IPS DF 4.7 (cell line): ENCODE data around the gene RUNX3.

ENCODE experiments used
- DNase-seq: peaks from one replicate; pipeline ENCODE4 v3.0.0-alpha.2; 2013; ENCODE audit warnings: low spot score; ENCODE audit errors: extremely low read depth

RUNX3 gene

DNA sequence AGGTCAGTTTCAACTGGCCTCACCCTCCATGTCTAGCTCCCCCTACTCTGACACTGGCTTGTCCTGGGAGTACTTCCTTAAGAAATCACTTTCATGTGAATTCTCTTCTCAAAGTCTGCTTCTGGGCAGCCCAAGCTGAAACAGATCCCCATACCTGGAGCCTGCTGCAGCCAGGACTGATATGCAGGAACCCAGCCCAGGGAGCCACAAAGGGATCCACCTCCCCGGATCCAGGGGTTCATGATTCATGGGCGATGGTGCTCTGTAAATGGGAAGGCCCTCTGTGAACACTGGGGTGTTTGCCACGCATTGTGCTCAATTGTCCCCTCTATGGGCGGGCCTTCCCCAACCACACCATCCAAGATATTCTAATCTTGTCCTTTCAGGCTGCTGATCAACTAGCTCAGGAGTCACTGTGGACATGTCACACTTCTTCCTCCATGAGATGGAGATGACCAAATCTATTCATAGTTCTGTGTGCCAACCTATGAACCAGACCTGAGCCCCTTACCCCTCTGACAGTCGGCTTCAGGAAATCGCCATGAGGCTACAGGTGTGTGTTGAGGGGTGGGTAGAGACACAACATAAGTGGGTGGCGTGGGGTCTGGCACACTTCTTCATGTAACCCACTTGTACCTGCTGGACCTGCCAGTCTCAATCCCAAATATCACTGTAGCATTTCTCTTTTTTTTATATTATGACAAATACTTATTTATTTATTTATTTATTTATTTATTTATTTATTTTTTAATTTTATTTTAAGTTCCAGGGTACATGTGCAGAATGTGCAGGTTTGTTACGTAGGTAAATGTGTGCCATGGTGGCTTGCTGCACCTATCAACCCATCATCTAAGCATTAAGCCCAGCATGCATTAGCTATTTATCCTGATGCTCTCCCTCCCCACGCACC lies 41.8 kb downstream of the RUNX3 start:
- no peak for DNase-seq

GRCh38 chr1:24886241-24886640 lies 43.8 kb downstream of the RUNX3 start:
- DNase-seq, result no peak

- DNase-seq, result no peak
Measured at GRCh38 chr1:24884751-24885150, 45.3 kb downstream of the RUNX3 start.

GRCh38 chr1:24881034-24881433 lies 49.0 kb downstream of the RUNX3 start:
- no peak for DNase-seq

GRCh38 chr1:24878775-24879742 lies 51.0 kb downstream of the RUNX3 start:
- DNase-seq, result no peak

GRCh38 chr1:24878045-24878444 lies 52.0 kb downstream of the RUNX3 start:
- no peak for DNase-seq

GRCh38 chr1:24875991-24876506 lies 54.0 kb downstream of the RUNX3 start:
- no peak for DNase-seq

GRCh38 chr1:24875257-24875656 lies 54.8 kb downstream of the RUNX3 start:
- no peak for DNase-seq

DNA sequence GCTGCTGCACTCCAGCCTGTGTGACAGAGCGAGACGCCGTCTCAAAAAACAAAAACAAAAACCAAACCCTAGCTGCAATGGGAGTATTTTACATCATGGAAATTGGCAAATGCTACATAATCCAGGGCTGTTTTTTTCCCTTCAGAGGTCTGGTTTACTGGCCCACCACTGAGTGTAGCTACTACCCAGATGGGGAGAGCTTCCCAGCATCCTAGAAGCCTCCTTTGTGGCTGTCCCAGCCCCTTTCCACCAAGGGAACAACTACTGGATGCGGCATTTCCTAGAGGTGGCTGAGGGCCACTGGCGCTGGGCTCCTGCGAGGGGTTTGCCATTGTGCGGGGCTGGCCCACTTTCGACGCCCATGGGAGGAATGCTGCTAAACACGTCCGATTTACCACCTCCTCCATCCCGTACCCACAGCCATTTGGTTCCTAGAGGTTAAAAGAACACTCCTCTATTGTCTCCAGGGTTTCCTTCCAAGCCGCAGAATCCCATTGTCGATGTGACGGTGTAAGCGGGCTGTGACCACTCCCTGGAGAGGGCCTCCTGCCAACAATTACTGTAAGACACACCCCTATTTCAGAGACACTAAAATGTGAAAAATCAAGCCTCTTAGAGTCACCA lies 55.4 kb downstream of the RUNX3 start:
- DNase-seq, result no peak

- no peak for DNase-seq
Measured at GRCh38 chr1:24874056-24874455, 56.0 kb downstream of the RUNX3 start.

DNA sequence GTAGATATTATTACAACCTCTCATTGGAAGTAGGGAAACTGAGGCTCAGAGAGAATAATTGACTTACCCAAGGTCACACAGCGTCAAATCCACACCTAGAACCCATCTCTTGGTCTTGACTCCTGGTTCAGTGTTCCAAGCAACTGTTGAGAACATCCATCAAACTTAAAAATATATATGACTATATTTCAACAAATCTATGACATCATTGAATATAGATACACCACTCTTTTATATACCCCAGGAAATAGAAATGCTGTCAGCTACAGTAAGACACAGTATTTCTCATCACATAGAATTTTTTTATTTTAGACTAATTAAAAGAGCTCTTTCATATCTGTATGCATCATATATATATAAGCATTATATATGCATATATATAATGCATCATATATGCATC lies 56.9 kb downstream of the RUNX3 start:
- no peak for DNase-seq

DNA sequence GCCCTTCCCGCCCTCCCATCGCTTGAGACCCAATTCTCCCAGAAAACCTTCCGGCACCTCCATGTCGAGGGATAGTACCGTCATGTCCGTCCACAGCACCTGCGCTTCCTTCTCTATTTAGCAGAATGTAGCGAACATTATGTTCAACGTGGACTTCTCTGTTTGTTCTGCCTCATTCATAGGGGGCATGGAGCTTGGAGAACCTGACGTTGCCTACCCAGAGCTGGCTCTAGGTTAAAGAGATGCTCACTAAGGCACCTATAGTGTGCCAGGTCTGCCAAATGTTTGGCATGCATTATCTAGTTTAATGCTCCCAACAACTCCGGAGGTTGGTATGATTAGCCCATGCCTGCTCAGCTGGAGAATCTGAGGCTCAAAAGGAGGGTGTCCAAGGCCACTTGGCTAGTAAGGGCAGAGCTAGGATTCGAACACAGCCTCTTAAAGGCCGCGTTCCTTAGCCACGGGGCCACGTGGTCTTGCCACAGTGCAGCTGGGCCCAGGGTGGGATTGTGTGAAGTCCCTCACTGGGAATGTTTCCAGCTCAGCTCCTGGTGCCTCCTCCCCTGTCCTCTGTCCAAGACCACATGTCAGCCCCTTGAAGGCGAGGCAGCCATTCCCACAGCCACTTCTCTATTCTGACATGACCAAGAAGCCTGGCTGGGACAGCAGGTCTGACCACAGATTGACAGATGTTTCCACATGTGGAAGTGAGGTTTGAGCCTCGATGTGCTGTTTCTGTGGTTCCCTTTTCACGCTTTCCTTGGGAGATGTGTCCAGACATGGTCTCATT lies 57.8 kb downstream of the RUNX3 start:
- DNase-seq, result no peak

- no peak for DNase-seq
Measured at GRCh38 chr1:24871306-24871901, 58.7 kb downstream of the RUNX3 start.

DNA sequence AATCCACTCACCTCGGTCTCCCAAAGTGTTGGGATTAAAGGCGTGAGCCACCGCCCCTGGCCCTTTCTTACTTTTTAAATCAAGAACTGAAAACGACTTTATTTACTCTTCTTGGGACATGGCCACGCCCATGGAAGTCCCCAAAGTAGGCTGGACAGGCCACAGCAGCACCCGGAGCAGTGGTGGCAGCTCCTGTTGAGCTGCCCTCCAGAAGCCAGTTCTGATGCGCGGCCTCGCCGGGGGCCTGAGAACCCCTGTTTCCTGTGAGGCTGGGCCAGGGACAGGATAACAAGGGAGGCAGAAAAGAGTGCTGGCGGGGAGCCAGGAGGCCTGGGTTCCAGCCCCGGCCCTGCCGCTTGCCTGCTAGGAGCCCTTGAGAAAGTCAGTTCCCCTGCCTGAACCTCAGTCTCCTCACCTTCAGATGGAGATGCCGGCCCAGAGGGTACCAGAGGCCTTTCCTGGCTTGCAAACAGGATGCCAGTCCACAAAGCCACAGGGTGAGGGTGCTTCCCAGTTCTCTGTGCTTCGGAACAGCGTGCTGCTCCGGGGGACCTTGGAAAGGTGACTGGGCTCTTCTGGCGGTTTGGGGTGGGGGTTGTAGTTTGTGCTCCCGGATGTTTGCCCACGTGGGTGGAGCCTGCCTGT lies 59.4 kb downstream of the RUNX3 start:
- DNase-seq, result no peak

- DNase-seq, result no peak
Measured at GRCh38 chr1:24868016-24868875, 61.8 kb downstream of the RUNX3 start.

DNA sequence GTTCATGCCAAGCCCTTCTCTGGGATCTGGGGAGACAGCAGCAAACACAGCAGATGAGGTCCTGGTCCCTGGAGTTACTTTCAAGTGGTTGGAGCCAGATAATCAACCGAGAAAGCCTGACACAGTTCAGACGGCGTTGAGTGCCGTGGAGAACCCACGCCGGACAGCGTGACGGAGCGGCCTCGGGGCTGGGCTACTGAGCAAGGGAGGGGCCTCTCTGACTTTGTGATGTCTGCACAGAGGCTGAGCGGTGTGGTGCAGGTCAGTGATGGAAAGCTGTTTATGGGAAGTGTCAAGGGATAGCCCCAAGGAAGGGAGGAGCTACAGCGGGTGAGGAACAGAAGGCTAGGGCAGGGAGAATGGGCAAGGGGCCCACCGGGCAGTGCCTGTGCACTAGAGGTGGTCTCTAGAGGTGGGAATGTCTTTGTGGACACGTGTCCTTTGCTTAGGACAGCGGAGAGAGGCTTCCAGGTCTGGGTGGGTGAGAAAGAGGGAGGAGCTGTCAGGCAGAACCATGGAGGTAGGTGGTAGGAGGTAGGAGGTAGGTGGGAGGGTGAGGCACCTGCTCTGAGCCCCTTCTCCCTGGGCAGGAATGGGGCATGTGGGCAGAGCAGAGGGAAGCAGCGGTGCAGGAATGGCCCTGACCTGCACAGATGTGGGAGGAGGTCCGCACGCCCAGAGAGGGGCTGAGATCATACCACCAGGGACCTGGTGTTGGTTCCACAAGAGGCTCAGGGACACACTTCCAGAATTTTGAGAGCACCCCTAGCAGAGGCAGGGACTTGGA lies 62.8 kb downstream of the RUNX3 start:
- DNase-seq, result no peak

- no peak for DNase-seq
Measured at GRCh38 chr1:24866211-24867083, 63.6 kb downstream of the RUNX3 start.
